Right lobe of liver (tissue), 6 donors: ENCODE measurements around the gene SWAP70. TPM values are rescaled to one million over a fixed set of nuclear protein-coding genes. Genes with fewer than 3 reads are reported as not detected.

Source experiments
- ATAC-seq, 4 donors: fragments of 200-7000 bp; cut with Tn5 transposase; one replicate each; pipeline ENCODE4 v1.9.1; 2020; ENCODE audit warnings: mild to moderate bottlenecking in 4 of 4, moderate library complexity in 4 of 4
- DNase-seq, 3 donors: peaks; one replicate each; pipeline ENCODE4 v3.0.0-alpha.2; 2020
- H3K27ac ChIP-seq, 3 donors: fragments of 200-600 bp; one replicate each; pipeline ENCODE4 v1.8.0; 2022
- H3K27me3 ChIP-seq, 2 donors: fragments of 200-600 bp; one replicate each; pipeline ENCODE4 v1.8.0; 2022
- H3K36me3 ChIP-seq, 4 donors: fragments of 200-600 bp; sonication (generic) in 1 of 4; one replicate each; pipeline versions ENCODE4 v1.5.1 to v1.8.0; 2017 to 2022; ENCODE audit warnings: control low read depth in 1 of 4
- H3K4me1 ChIP-seq, 4 donors: fragments of 200-600 bp; sonication (generic) in 1 of 4; one replicate each; pipeline versions ENCODE4 v1.5.1 to v1.8.0; 2017 to 2022; ENCODE audit warnings: control low read depth in 1 of 4
- H3K4me3 ChIP-seq, 3 donors: fragments of 200-600 bp; one replicate each; pipeline ENCODE4 v1.8.0; 2022
- H3K9me3 ChIP-seq, 4 donors: fragments of 200-600 bp; sonication (generic) in 1 of 4; one replicate each; pipeline versions ENCODE4 v1.5.1 to v1.8.0; 2017 to 2022; ENCODE audit warnings: control low read depth in 1 of 4
- CTCF ChIP-seq, 4 donors: fragments of 200-600 bp in 3 of 4; fragments of 450-650 bp in 1 of 4; IDR thresholded peaks; one replicate each; pipeline versions ENCODE4 v1.5.1 to v1.8.0; 2016 to 2022; ENCODE audit warnings: antibody characterized with exemption in 4 of 4, mild to moderate bottlenecking in 2 of 4
- POLR2A ChIP-seq: fragments of 450-650 bp; IDR thresholded peaks from one replicate; pipeline ENCODE4 v1.6.1; 2017; ENCODE audit warnings: antibody characterized with exemption, mild to moderate bottlenecking
- WGBS: methylation state at CpG from one replicate; pipeline ENCODE4 v1.1.6; 2018; ENCODE audit warnings: low coverage, low lambda C conversion rate; ENCODE audit not compliant: insufficient coverage; ENCODE audit errors: missing lambda C conversion rate; 5-methylcytosine and 5-hydroxymethylcytosine counted together
- intact Hi-C, 2 donors: fragments of 100-400 bp; cut with DNase I; formaldehyde crosslinking; loops; one replicate each; pipeline versions ENCODE4 v1.11.2 to v1.14.1; 2022
- total RNA-seq, 6 experiments: library from RNA; depleted of rRNA in 2 of 6; stranded (reverse); fragments of >200 nt in 2 of 6; fragmentation: NEBNext Ultra II Directional in 3 of 6; extraction: Animal tissue kit (Norgen Biotek cat#: 25700) in 3 of 6; gene quantifications; one replicate each; pipeline versions ENCODE4 v1.1.0 to v1.2.4, GENCODE V29; 2016 to 2023
- donor health status: DM: no; HTN: yes; CAD: no.
- donor health status: DM: no; HTN: no; CAD: no.
- donor health status: DM: no; HTN: no; CAD: no.
- donor health status: DM: no; HTN: yes; CAD: no.
- donor health status: DM: no; HTN: yes; CAD: no.

SWAP70 gene
- total RNA-seq, 6 experiments from 2014 or later: 3.2 to 13.5 (median 7.4) TPM

DNA sequence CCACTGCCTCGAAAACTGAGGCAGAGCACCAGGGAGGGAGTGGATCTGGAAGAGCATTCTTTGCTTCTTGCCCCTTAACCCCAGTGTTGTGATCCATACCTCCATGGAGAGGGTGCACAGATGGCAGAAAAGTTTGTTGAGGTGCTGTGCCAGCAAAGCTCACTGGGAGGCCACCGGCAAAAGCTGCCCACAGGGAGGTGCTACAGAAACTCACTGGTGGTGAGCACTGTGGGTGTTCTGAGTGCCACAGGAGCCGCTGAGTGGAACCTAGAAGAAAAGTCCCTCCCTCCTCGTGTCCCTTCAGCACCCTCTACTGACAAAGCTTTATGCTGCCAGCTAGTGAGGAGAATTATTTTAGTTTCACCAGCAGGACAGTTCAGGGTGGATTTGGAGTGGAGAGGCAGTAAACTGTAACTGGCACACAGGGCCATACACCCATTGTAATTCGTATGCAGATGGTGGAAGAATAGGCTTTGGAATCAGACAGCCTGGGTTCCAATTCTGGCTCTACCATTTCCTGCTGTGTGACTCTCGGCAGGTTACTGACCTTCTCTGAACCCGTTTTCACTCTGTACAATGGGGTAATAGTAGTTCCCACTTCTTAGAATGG, 84.6 kb downstream of the SWAP70 start:
- H3K4me1 ChIP-seq: no peaks in the 10 kb centered on the region
- no peak overlapping the region for H3K4me3 ChIP-seq
- H3K9me3 ChIP-seq: no peaks in the 10 kb centered on the region
- no peaks in the 10 kb centered on the region for H3K27me3 ChIP-seq
- 45% methylated on average over 6 of the region's 7 CpGs for WGBS
- TF ChIP-seq CTCF (IDR thresholded peaks at IDR 0.05) (peak; percentile 62 to 77 (median 72)), POLR2A (no peak)
- intact Hi-C loops: loop anchor here in 1 of 2 donors (10.0 kb wide), 1 partner anchor 214 kb away; no protein-coding TSS in a partner anchor
- H3K27ac ChIP-seq: no peak overlapping the region
- DNase-seq (peak in 1 of 3 donors; percentile 56), ATAC-seq (peak; percentile 96 to 98 (median 97))
- H3K36me3 ChIP-seq: peaks cover 0 to 3% (median under 1%) of the 10 kb centered on the region in 4 donors

DNA sequence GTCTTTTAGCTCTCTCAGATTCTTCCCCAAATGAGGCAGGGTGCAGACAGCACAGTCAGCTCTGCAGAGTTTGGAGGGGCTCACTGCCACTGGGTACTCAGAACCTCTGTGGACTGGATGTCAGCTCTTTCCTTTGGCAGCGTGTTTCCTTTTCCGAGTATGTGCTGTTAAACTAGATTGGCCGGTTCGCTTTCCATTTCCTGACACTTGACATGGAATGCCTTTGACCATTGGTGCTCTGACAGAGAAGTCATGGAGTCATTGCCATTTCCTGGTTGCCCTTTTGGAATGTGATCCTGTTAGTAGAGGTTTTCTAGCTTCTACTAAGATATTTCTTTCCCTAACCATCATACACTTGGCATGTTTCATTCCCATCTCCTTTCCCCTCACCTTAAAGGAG, 86.7 kb downstream of the SWAP70 start:
- H3K27me3 ChIP-seq: no peaks in the 10 kb centered on the region
- TF ChIP-seq CTCF (IDR thresholded peaks at IDR 0.05) (no peak), POLR2A (no peak)
- no peaks in the 10 kb centered on the region for H3K9me3 ChIP-seq
- DNase-seq (no peak), ATAC-seq (no peak)
- H3K27ac ChIP-seq: no peak overlapping the region
- peaks cover 0 to 3% (median under 1%) of the 10 kb centered on the region in 4 donors for H3K36me3 ChIP-seq
- WGBS: no CpG with 5 or more reads among the region's 4 CpGs
- intact Hi-C loops: loop anchor here in 1 of 2 donors (10.0 kb wide), 1 partner anchor 224 kb away; no protein-coding TSS in a partner anchor
- no peaks in the 10 kb centered on the region for H3K4me1 ChIP-seq
- H3K4me3 ChIP-seq: no peak overlapping the region

- ATAC-seq (peak in 2 of 4 donors; percentile 9 to 26), DNase-seq (no peak)
- Histone ChIP-seq H3K4me1 (no peaks in the 10 kb centered on the region), H3K36me3 (peaks cover 0 to 3% (median under 1%) of the 10 kb centered on the region in 4 donors), H3K9me3 (no peaks in the 10 kb centered on the region), H3K4me3 (no peak overlapping the region), H3K27ac (no peak overlapping the region), H3K27me3 (no peaks in the 10 kb centered on the region)
- intact Hi-C loops: loop anchor here in 1 of 2 donors (10.0 kb wide), 1 partner anchor 223 kb away; no protein-coding TSS in a partner anchor
- TF ChIP-seq POLR2A (no peak), CTCF (IDR thresholded peaks at IDR 0.05) (no peak)
- 56% methylated on average over 3 of the region's 3 CpGs for WGBS
These were observed 88.2 kb downstream of the SWAP70 start for GRCh38 chr11:9752091-9752490.

DNA sequence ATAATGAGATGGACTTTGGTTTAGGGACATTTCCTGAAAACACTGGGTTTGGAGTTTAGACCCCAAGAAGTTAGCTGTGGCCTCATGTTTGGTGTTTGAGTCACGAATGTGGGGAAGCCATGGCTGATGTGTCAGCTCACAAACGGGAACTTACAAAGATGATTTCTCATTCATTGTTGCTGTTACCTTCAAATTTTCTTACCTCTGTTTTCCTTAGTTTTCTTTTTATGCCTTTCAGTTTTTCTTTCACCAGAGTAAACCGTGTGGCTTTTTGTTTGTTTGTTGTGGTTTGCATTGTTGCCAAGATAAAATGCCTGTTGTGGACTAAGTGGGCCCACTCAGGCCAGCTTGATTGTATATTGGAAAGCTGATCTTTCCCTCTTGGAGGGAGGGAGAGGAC, 89.1 kb downstream of the SWAP70 start:
- 40% methylated on average over 3 of the region's 3 CpGs for WGBS
- TF ChIP-seq POLR2A: no peak
- TF ChIP-seq CTCF (IDR thresholded peaks at IDR 0.05): no peak
- Histone ChIP-seq H3K36me3 (peaks cover 0 to 3% (median under 1%) of the 10 kb centered on the region in 4 donors), H3K27ac (no peak overlapping the region), H3K4me1 (no peaks in the 10 kb centered on the region), H3K4me3 (no peak overlapping the region), H3K9me3 (no peaks in the 10 kb centered on the region), H3K27me3 (no peaks in the 10 kb centered on the region)
- intact Hi-C loops: loop anchor here in 1 of 2 donors (10.0 kb wide), 1 partner anchor 222 kb away; no protein-coding TSS in a partner anchor
- DNase-seq (no peak), ATAC-seq (no peak)
